BLaER1 treated with 17β-estradiol and CSF1 and Interleukin-3, amounts not matched to agents 10 nM and 100 nM (cell line): Measurements from ENCODE around the gene YBX1.
A peak's percentile ranks its signal among the peaks of the same experiment; 100 is the strongest.
"Not testable (repeated sequence)": the region's sequence is repeated elsewhere in the genome, so short reads cannot be mapped to it uniquely, and the experiment has no call there.

Experiments used
- H3K27ac ChIP-seq, 11 experiments: shearing (Covaris generic); formaldehyde crosslinking; 2 replicates each; pipeline ENCODE4 v1.8.1; 2022
- H3K27me3 ChIP-seq, 11 experiments: shearing (Covaris generic); formaldehyde crosslinking; 2 replicates each; pipeline ENCODE4 v1.8.1; 2022
- H3K36me3 ChIP-seq, 11 experiments: shearing (Covaris generic); formaldehyde crosslinking; 2 replicates each; pipeline ENCODE4 v1.8.1; 2022
- H3K4me1 ChIP-seq, 10 experiments: shearing (Covaris generic); formaldehyde crosslinking; 2 replicates each; pipeline ENCODE4 v1.8.1; 2022
- H3K4me2 ChIP-seq, 11 experiments: shearing (Covaris generic); formaldehyde crosslinking; 2 replicates each; pipeline ENCODE4 v1.8.1; 2022
- H3K4me3 ChIP-seq, 10 experiments: shearing (Covaris generic); formaldehyde crosslinking; 2 replicates each; pipeline ENCODE4 v1.8.1; 2022
- H3K9ac ChIP-seq, 11 experiments: shearing (Covaris generic); formaldehyde crosslinking; 2 replicates each; pipeline ENCODE4 v1.8.1; 2022
- H3K9me3 ChIP-seq, 11 experiments: shearing (Covaris generic); formaldehyde crosslinking; replicated peaks in 1 of 11; 2 replicates each; pipeline ENCODE4 v1.8.1; 2022
- H4K20me1 ChIP-seq, 11 experiments: shearing (Covaris generic); formaldehyde crosslinking; 2 replicates each; pipeline ENCODE4 v1.8.1; 2022
- Cebpa-rat ChIP-seq, 11 experiments: shearing (Covaris generic); IDR thresholded peaks; 2 replicates each; pipeline ENCODE4 v1.8.1; 2022

Gene YBX1

GRCh38 chr1:42723511-42723910, 41.3 kb downstream of the YBX1 start:
- peaks cover 0 to 24% (median 0%) of the 10 kb centered on the region in 11 experiments; a peak in 5 of 22 replicates for H4K20me1 ChIP-seq
- TF ChIP-seq Cebpa-rat (IDR thresholded peaks at IDR 0.05), result no peak
- H3K4me3 ChIP-seq, result no peak overlapping the region
- no peak overlapping the region for H3K4me2 ChIP-seq
- peaks cover under 1 to 20% (median 6%) of the 10 kb centered on the region in 11 experiments; a peak in 14 of 22 replicates for H3K36me3 ChIP-seq
- H3K9me3 ChIP-seq, result no peaks in the 10 kb centered on the region
- H3K9ac ChIP-seq, result no peak overlapping the region; a peak in 1 of 22 replicates
- H3K27me3 ChIP-seq, result no peaks in the 10 kb centered on the region
- H3K27ac ChIP-seq, result no peak overlapping the region
- H3K4me1 ChIP-seq, result peaks cover 0 to 17% (median 10%) of the 10 kb centered on the region in 10 experiments; a peak in 10 of 20 replicates

- H3K9ac ChIP-seq, H4K20me1 ChIP-seq, H3K9me3 ChIP-seq, H3K4me2 ChIP-seq, H3K36me3 ChIP-seq, H3K27me3 ChIP-seq, H3K27ac ChIP-seq, H3K4me3 ChIP-seq: not testable (repeated sequence)
- peaks cover 0 to 15% (median 10%) of the 10 kb centered on the region in 10 experiments; a peak in 10 of 20 replicates for H3K4me1 ChIP-seq
These were observed 43.6 kb downstream of the YBX1 start for GRCh38 chr1:42725820-42726219.

- no peak overlapping the region for H3K4me3 ChIP-seq
- no peak for TF ChIP-seq Cebpa-rat (IDR thresholded peaks at IDR 0.05)
- no peak overlapping the region for H3K27ac ChIP-seq
These were observed 47.8 kb downstream of the YBX1 start for GRCh38 chr1:42730002-42730401.

GRCh38 chr1:42730988-42731387, 48.8 kb downstream of the YBX1 start:
- no peaks in the 10 kb centered on the region for H3K9me3 ChIP-seq
- H4K20me1 ChIP-seq, result no peaks in the 10 kb centered on the region
- H3K9ac ChIP-seq, result no peak overlapping the region
- no peak overlapping the region for H3K27ac ChIP-seq
- no peaks in the 10 kb centered on the region for H3K36me3 ChIP-seq
- peaks cover 11 to 27% (median 19%) of the 10 kb centered on the region in 10 experiments for H3K4me1 ChIP-seq
- no peak overlapping the region for H3K4me2 ChIP-seq
- no peaks in the 10 kb centered on the region for H3K27me3 ChIP-seq
- TF ChIP-seq Cebpa-rat (IDR thresholded peaks at IDR 0.05), result no peak
- no peak overlapping the region for H3K4me3 ChIP-seq

More at GRCh38 chr1:42730002-42730401, 47.8 kb downstream of the YBX1 start:
- peaks cover 6 to 18% (median 10%) of the 10 kb centered on the region in 10 experiments; a peak in 19 of 20 replicates for H3K4me1 ChIP-seq
- no peaks in the 10 kb centered on the region for H3K36me3 ChIP-seq
- H3K27me3 ChIP-seq, result no peaks in the 10 kb centered on the region
- no peaks in the 10 kb centered on the region for H4K20me1 ChIP-seq
- no peaks in the 10 kb centered on the region for H3K9me3 ChIP-seq
- no peak overlapping the region for H3K9ac ChIP-seq
- no peak overlapping the region for H3K4me2 ChIP-seq

GRCh38 chr1:42731585-42731984, 49.4 kb downstream of the YBX1 start:
- no peaks in the 10 kb centered on the region for H3K9me3 ChIP-seq
- H4K20me1 ChIP-seq, result no peaks in the 10 kb centered on the region
- peak overlapping the region in 4 of 11 experiments; percentile 39 to 66 (median 55); a peak in 3 of 22 replicates for H3K4me2 ChIP-seq
- TF ChIP-seq Cebpa-rat (IDR thresholded peaks at IDR 0.05), result no peak
- H3K4me3 ChIP-seq, result no peak overlapping the region
- H3K27ac ChIP-seq, result no peak overlapping the region
- H3K36me3 ChIP-seq, result no peaks in the 10 kb centered on the region
- H3K4me1 ChIP-seq, result peaks cover 17 to 33% (median 25%) of the 10 kb centered on the region in 10 experiments
- no peaks in the 10 kb centered on the region for H3K27me3 ChIP-seq
- H3K9ac ChIP-seq, result no peak overlapping the region

GRCh38 chr1:42732126-42732680, 50.0 kb downstream of the YBX1 start:
- Histone ChIP-seq H3K4me2 (peak overlapping the region; percentile 26 to 71 (median 48); a peak in 19 of 22 replicates), H3K27me3 (no peaks in the 10 kb centered on the region), H4K20me1 (no peaks in the 10 kb centered on the region), H3K9me3 (no peaks in the 10 kb centered on the region), H3K4me3 (no peak overlapping the region), H3K9ac (no peak overlapping the region; a peak in 1 of 22 replicates), H3K27ac (no peak overlapping the region), H3K36me3 (no peaks in the 10 kb centered on the region), H3K4me1 (peaks cover 23 to 39% (median 30%) of the 10 kb centered on the region in 10 experiments)
- TF ChIP-seq Cebpa-rat (IDR thresholded peaks at IDR 0.05), result no peak

GRCh38 chr1:42733415-42734200, 51.4 kb downstream of the YBX1 start:
- no peak for TF ChIP-seq Cebpa-rat (IDR thresholded peaks at IDR 0.05)
- Histone ChIP-seq H3K36me3 (no peaks in the 10 kb centered on the region), H4K20me1 (no peaks in the 10 kb centered on the region), H3K27me3 (no peaks in the 10 kb centered on the region), H3K4me2 (no peak overlapping the region), H3K9me3 (no peaks in the 10 kb centered on the region), H3K9ac (no peak overlapping the region), H3K4me3 (no peak overlapping the region), H3K4me1 (peaks cover 37 to 53% (median 44%) of the 10 kb centered on the region in 10 experiments), H3K27ac (no peak overlapping the region)

- Histone ChIP-seq H3K36me3 (no peaks in the 10 kb centered on the region), H3K4me2 (no peak overlapping the region), H3K4me1 (peaks cover 37 to 61% (median 51%) of the 10 kb centered on the region in 10 experiments)
These were observed 52.2 kb downstream of the YBX1 start for GRCh38 chr1:42734201-42735035.

GRCh38 chr1:42735056-42735455, 52.8 kb downstream of the YBX1 start:
- H3K9me3 ChIP-seq, result no peaks in the 10 kb centered on the region

More at GRCh38 chr1:42734201-42735035, 52.2 kb downstream of the YBX1 start:
- TF ChIP-seq Cebpa-rat (IDR thresholded peaks at IDR 0.05), result no peak
- H3K27me3 ChIP-seq, result no peaks in the 10 kb centered on the region
- no peak overlapping the region for H3K9ac ChIP-seq
- H3K9me3 ChIP-seq, result no peaks in the 10 kb centered on the region
- no peak overlapping the region for H3K4me3 ChIP-seq
- peak overlapping the region in 2 of 11 experiments; percentile 4 to 37; a peak in 2 of 22 replicates for H3K27ac ChIP-seq
- no peaks in the 10 kb centered on the region for H4K20me1 ChIP-seq

More at GRCh38 chr1:42735056-42735455, 52.8 kb downstream of the YBX1 start:
- no peak overlapping the region for H3K9ac ChIP-seq
- no peaks in the 10 kb centered on the region for H3K27me3 ChIP-seq
- H4K20me1 ChIP-seq, result peaks cover 0 to 5% (median 0%) of the 10 kb centered on the region in 11 experiments; a peak in 1 of 22 replicates
- peak overlapping the region in 1 of 11 experiments; percentile 74; a peak in 2 of 22 replicates for H3K4me2 ChIP-seq
- TF ChIP-seq Cebpa-rat (IDR thresholded peaks at IDR 0.05), result no peak
- peaks cover 37 to 61% (median 51%) of the 10 kb centered on the region in 10 experiments for H3K4me1 ChIP-seq
- H3K27ac ChIP-seq, result peak overlapping the region in 3 of 11 experiments; percentile 4 to 64 (median 37); a peak in 2 of 22 replicates
- H3K4me3 ChIP-seq, result no peak overlapping the region
- H3K36me3 ChIP-seq, result no peaks in the 10 kb centered on the region
